Nucleus accumbens (tissue), 56 donors: Measurements from ENCODE around the gene ITLN1.

Experiments
- DNase-seq, 56 donors: peaks; one replicate each; lab custom pipeline; 2025; lab: John Stamatoyannopoulos, UW

ITLN1 gene

DNA sequence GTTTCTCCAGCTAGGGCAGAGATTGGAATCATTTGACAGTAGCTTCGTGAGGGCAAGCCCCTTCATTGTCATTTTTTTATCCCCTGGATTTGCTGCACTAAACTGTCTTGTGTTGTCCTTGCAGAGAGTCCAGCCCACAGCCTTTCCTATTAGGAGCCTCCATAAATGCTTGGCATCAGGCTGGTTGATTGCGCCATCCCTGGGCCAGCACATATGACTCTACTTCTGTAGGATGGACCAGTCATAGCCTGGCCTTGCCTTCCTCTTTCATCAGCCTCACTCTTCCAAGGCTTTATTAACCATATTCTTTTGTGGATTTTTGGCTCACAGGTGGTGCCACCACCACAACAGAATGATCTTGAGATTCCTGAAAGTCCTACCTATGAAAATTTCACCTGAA, 57.6 kb downstream of the ITLN1 start:
- no peak for DNase-seq

DNA sequence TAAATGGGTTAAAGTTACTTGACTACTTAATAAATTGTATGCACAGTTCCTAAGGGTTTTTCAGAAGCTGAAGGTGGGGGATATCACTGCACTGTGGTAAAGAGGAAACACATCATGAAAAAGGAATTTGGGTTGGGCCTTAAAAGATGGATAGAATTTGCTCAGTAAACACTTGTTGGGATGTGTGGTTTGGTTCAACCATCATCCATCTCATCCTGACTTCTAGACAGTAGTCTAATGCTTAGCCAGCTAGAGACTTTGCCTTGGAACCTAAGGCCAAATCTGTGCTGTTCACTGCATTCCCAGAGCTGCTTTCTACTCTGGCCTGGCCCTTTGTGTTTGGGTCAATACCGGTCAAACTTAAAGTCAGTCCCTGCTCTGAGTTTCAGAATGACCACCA, 58.4 kb downstream of the ITLN1 start:
- no peak for DNase-seq
